ENCODE data around the gene DDOST. TPM values are rescaled to one million over a fixed set of nuclear protein-coding genes. Genes with fewer than 3 reads are reported as not detected.

The DDOST gene
- total and polyA plus RNA-seq, 2 donors from 2014 or later = 146 to 206 TPM

DNA sequence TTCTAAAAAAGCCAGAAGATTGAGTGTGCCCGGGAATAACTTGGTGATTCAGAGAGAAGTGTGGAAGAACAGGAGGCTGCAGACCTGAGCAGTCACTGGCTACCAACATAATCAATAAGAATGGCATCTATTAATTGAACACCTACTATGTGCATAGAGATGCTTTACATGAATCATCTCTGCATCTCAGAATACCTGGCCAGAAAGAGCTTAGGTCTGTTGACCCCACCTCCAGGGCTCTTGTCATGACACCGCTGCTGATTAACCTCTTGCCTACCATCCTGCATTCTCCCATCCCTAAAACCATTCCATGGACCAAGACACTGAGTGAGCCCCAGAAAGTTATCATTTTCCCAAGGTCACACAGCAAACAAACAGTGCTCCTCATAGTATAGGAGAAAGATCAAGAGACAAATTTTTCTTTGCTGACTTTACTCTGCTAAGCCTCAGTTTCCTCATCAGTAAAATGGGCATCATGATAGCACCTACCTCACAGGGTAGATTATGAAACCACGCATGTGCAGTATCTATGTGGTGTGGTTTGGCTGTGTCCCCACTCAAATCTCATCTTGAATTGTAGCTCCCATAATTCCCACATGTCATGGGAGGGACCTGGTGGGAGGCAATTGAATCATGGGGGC is 44.2 kb downstream of the DDOST start:
- Histone ChIP-seq H3K4me3 (ENCODE audit: low read length in 3 of 3) (no peak overlapping the region), H3K27ac (ENCODE audit: low read depth in 2 of 2, low read length in 2 of 2) (no peak overlapping the region), H3K4me1 (ENCODE audit: control insufficient read depth in 2 of 3, insufficient read depth in 2 of 3, low read depth in 1 of 3, low read length in 3 of 3) (no peaks in the 10 kb centered on the region), H3K9ac (ENCODE audit: low read length in 3 of 3) (no peak overlapping the region), H3K27me3 (ENCODE audit: control insufficient read depth, insufficient read depth, low read length) (no peaks in the 10 kb centered on the region), H3K9me3 (ENCODE audit: control insufficient read depth in 2 of 3, insufficient read depth in 1 of 3, low read length in 3 of 3) (no peaks in the 10 kb centered on the region), H3K36me3 (ENCODE audit: control insufficient read depth in 2 of 3, insufficient read depth in 3 of 3, low read length in 3 of 3) (no peaks in the 10 kb centered on the region)
- no peak for TF ChIP-seq CTCF (IDR thresholded peaks at IDR 0.05; ENCODE audit: borderline replicate concordance, extremely low read depth, insufficient read depth)
- intact Hi-C loops (cut with DNase I) = no loop called here
- DNase-seq (no peak), FAIRE-seq (no peak)

- no peak overlapping the region for H3K4me3 ChIP-seq (ENCODE audit: low read length in 3 of 3)
Measured at GRCh38 chr1:20615946-20616846, 45.0 kb downstream of the DDOST start.

GRCh38 chr1:20614131-20614579 is 47.0 kb downstream of the DDOST start:
- TF ChIP-seq CTCF (IDR thresholded peaks at IDR 0.05; ENCODE audit: borderline replicate concordance, extremely low read depth, insufficient read depth) = no peak
- Histone ChIP-seq H3K27me3 (ENCODE audit: control insufficient read depth, insufficient read depth, low read length) (no peaks in the 10 kb centered on the region), H3K4me3 (ENCODE audit: low read length in 3 of 3) (no peak overlapping the region), H3K4me1 (ENCODE audit: control insufficient read depth in 2 of 3, insufficient read depth in 2 of 3, low read depth in 1 of 3, low read length in 3 of 3) (no peaks in the 10 kb centered on the region), H3K9me3 (ENCODE audit: control insufficient read depth in 2 of 3, insufficient read depth in 1 of 3, low read length in 3 of 3) (no peaks in the 10 kb centered on the region), H3K9ac (ENCODE audit: low read length in 3 of 3) (no peak overlapping the region), H3K36me3 (ENCODE audit: control insufficient read depth in 2 of 3, insufficient read depth in 3 of 3, low read length in 3 of 3) (no peaks in the 10 kb centered on the region), H3K27ac (ENCODE audit: low read depth in 2 of 2, low read length in 2 of 2) (no peak overlapping the region)
- FAIRE-seq (no peak), DNase-seq (no peak)
- intact Hi-C loops (cut with DNase I) = no loop called here

More at GRCh38 chr1:20615946-20616846, 45.0 kb downstream of the DDOST start:
- Histone ChIP-seq H3K4me1 (ENCODE audit: control insufficient read depth in 2 of 3, insufficient read depth in 2 of 3, low read depth in 1 of 3, low read length in 3 of 3) (no peaks in the 10 kb centered on the region), H3K9ac (ENCODE audit: low read length in 3 of 3) (no peak overlapping the region), H3K27me3 (ENCODE audit: control insufficient read depth, insufficient read depth, low read length) (no peaks in the 10 kb centered on the region), H3K27ac (ENCODE audit: low read depth in 2 of 2, low read length in 2 of 2) (no peak overlapping the region), H3K36me3 (ENCODE audit: control insufficient read depth in 2 of 3, insufficient read depth in 3 of 3, low read length in 3 of 3) (no peaks in the 10 kb centered on the region), H3K9me3 (ENCODE audit: control insufficient read depth in 2 of 3, insufficient read depth in 1 of 3, low read length in 3 of 3) (no peaks in the 10 kb centered on the region)
- intact Hi-C loops (cut with DNase I) = no loop called here
- TF ChIP-seq CTCF (IDR thresholded peaks at IDR 0.05; ENCODE audit: borderline replicate concordance, extremely low read depth, insufficient read depth) = no peak
- no peak for FAIRE-seq
- no peak for DNase-seq

All from kidney (tissue), 14 donors.